ENCODE results near the gene RNF175.

The RNF175 gene

DNA sequence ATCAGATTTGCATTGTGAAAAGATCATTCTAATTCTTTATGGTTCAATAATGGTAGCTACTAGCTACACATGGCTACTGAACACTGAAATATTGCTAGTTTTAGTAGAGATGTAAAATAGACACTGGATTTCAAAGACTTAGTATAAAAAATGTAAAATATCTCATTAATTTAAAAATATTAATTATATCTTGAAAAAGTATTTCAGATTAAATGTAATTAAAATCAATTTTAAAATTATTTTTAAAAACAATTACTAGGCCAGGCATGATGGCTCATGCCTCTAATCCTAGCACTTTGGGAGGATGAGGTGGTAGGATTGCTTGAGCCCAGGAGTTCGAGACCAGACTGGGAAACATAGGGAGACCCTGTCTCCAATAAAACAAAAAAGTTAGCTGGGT lies 96.2 kb downstream of the RNF175 start:
- H4K20me1 ChIP-seq = no peaks in the 10 kb centered on the region
- no peaks in the 10 kb centered on the region for H3K36me3 ChIP-seq
- H3K4me3 ChIP-seq = no peak overlapping the region
- peaks cover 46% of the 10 kb centered on the region for H3K9me3 ChIP-seq
- no peak overlapping the region for H3K4me2 ChIP-seq
- H3K27ac ChIP-seq = no peak overlapping the region
- H3K4me1 ChIP-seq = peaks cover 21% of the 10 kb centered on the region
- H3K27me3 ChIP-seq = no peaks in the 10 kb centered on the region
- H3K9ac ChIP-seq = no peak overlapping the region
- no peak for TF ChIP-seq Cebpa-rat (IDR thresholded peaks at IDR 0.05)

GRCh38 chr4:153661908-153662307 lies 97.9 kb downstream of the RNF175 start:
- H3K27ac ChIP-seq = no peak overlapping the region
- no peaks in the 10 kb centered on the region for H3K36me3 ChIP-seq
- no peaks in the 10 kb centered on the region for H3K27me3 ChIP-seq
- no peak overlapping the region for H3K4me3 ChIP-seq
- peaks cover 21% of the 10 kb centered on the region for H3K4me1 ChIP-seq
- peaks cover 41% of the 10 kb centered on the region for H3K9me3 ChIP-seq
- no peak overlapping the region for H3K9ac ChIP-seq
- no peak for TF ChIP-seq Cebpa-rat (IDR thresholded peaks at IDR 0.05)
- H3K4me2 ChIP-seq = 0 out of 2 replicates have a peak overlapping the region, but pooled peaks have one; percentile 38
- H4K20me1 ChIP-seq = no peaks in the 10 kb centered on the region

DNA sequence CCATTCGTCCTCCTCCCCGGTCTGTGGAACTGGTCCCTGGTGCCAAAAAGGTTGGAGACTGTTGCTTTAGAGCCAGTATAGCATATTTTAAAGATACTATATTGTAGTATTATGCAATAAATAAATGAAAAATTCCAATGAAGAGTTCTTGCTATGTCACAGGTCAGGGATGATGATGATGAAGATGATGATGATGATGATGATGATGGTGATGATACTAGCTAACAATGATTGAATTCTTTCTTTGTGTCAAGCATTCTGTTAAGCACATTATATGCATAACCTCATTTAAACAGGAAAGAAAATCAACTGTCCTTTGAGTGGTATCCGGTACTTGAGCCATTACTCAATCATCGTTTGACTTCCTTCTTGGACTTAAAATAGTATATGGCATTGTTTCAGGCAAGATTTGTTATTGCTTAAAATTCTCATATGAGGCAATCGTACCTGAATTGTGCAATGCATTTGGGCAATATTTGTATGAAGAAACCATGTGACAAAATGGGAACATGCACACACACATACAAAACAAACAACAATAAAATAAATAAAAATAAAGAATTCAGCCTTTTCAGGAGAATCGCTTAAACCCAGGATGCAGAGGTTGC lies 98.5 kb downstream of the RNF175 start:
- Histone ChIP-seq H3K4me1 (peaks cover 23% of the 10 kb centered on the region), H3K4me2 (peak overlapping the region; percentile 38), H3K27me3 (no peaks in the 10 kb centered on the region), H3K9ac (no peak overlapping the region), H3K9me3 (peaks cover 41% of the 10 kb centered on the region), H4K20me1 (no peaks in the 10 kb centered on the region), H3K4me3 (no peak overlapping the region), H3K36me3 (no peaks in the 10 kb centered on the region), H3K27ac (no peak overlapping the region)
- TF ChIP-seq Cebpa-rat (IDR thresholded peaks at IDR 0.05) = peak; percentile 23; the same call in 1 of the 2 replicates
